AG04450 (cell line): ENCODE results near the gene SPATC1L. TPM values are rescaled to one million over a fixed set of nuclear protein-coding genes. Genes with fewer than 3 reads are reported as not detected.
"Not testable (repeated sequence)": the region's sequence is repeated elsewhere in the genome, so short reads cannot be mapped to it uniquely, and the experiment has no call there.

Source experiments
- CTCF ChIA-PET: fragments of 300-600, 350-600 bp; formaldehyde crosslinking; extraction: SDS; loops from one replicate; lab custom pipeline; 2022; ENCODE audit warnings: antibody characterized with exemption, inconsistent platforms; lab: Charles Lee
- POLR2A ChIA-PET: fragments of 350-600 bp; formaldehyde crosslinking; extraction: SDS; loops from one replicate; lab custom pipeline; 2021; ENCODE audit warnings: antibody characterized with exemption, inconsistent platforms; lab: Yijun Ruan, JAX
- DNase-seq: peaks from one replicate; pipeline ENCODE4 v3.0.0-alpha.2; 2011; ENCODE audit warnings: low read depth, low spot score
- H3K27ac ChIP-seq: one replicate; pipeline ENCODE4 v1.5.1; 2012; ENCODE audit warnings: low read depth, low read length, control low read depth
- H3K27me3 ChIP-seq: one replicate; pipeline ENCODE4 v1.6.0; 2012; ENCODE audit warnings: low read length; ENCODE audit not compliant: control insufficient read depth, insufficient read depth
- H3K4me3 ChIP-seq: 2 replicates; pipeline ENCODE4 v1.5.1; 2011; ENCODE audit warnings: mild to moderate bottlenecking, low read depth, low read length, control low read depth
- H3K9me3 ChIP-seq: 2 replicates; pipeline ENCODE4 v1.5.1; 2012; ENCODE audit warnings: low read length; ENCODE audit not compliant: control insufficient read depth, insufficient read depth
- CTCF ChIP-seq: IDR thresholded peaks from 2 replicates; pipeline ENCODE4 v1.5.1; 2011; ENCODE audit warnings: low read depth, low read length, control low read depth, inconsistent platforms
- polyA plus RNA-seq: library from polyadenylated mRNA; depleted of rRNA; stranded (reverse); fragments of >200 nt; gene quantifications from 2 replicates; pipeline ENCODE4 v1.2.3, GENCODE V29; 2011

Gene SPATC1L
- polyA plus RNA-seq, 1 experiment = 1.6 TPM

- CTCF ChIA-PET = no interaction called here
- H3K27ac ChIP-seq = no peak overlapping the region
- H3K4me3 ChIP-seq = no peak overlapping the region
- H3K9me3 ChIP-seq = no peaks in the 10 kb centered on the region
- H3K27me3 ChIP-seq = no peaks in the 10 kb centered on the region
- no peak for DNase-seq
- POLR2A ChIA-PET = no interaction called here
- no peak for TF ChIP-seq CTCF
Measured at GRCh38 chr21:46205166-46205565, 20.9 kb upstream of the SPATC1L start.

GRCh38 chr21:46203203-46203600 lies 18.9 kb upstream of the SPATC1L start:
- CTCF ChIA-PET = interaction anchor here (0.8 kb wide), 1 partner anchor 60 kb away, joined by 3 read pairs; no protein-coding TSS in a partner anchor

GRCh38 chr21:46202592-46203202 lies 18.4 kb upstream of the SPATC1L start:
- POLR2A ChIA-PET = no interaction called here
- Histone ChIP-seq H3K4me3 (no peak overlapping the region), H3K9me3 (no peaks in the 10 kb centered on the region), H3K27ac (no peak overlapping the region), H3K27me3 (no peaks in the 10 kb centered on the region)
- CTCF ChIA-PET = interaction anchor here (0.8 to 1.1 kb wide), 2 partner anchors 59 kb away, joined by 3 read pairs; no protein-coding TSS in a partner anchor
- DNase-seq = no peak
- no peak for TF ChIP-seq CTCF

More at GRCh38 chr21:46203203-46203600, 18.9 kb upstream of the SPATC1L start:
- H3K4me3 ChIP-seq = no peak overlapping the region
- DNase-seq = no peak
- no peak for TF ChIP-seq CTCF
- no peaks in the 10 kb centered on the region for H3K9me3 ChIP-seq
- POLR2A ChIA-PET = no interaction called here
- H3K27ac ChIP-seq = no peak overlapping the region
- no peaks in the 10 kb centered on the region for H3K27me3 ChIP-seq

- POLR2A ChIA-PET, DNase-seq, H3K9me3 ChIP-seq, H3K4me3 ChIP-seq, H3K27me3 ChIP-seq, H3K27ac ChIP-seq: not testable (repeated sequence)
- CTCF ChIA-PET = interaction anchor here (1.1 to 1.3 kb wide), 2 partner anchors 58 kb away, joined by 3 read pairs; no protein-coding TSS in a partner anchor
Measured at GRCh38 chr21:46200877-46201803, 16.9 kb upstream of the SPATC1L start.

GRCh38 chr21:46199436-46200373 lies 15.4 kb upstream of the SPATC1L start:
- H3K27ac ChIP-seq = no peak overlapping the region
- no peaks in the 10 kb centered on the region for H3K27me3 ChIP-seq
- no peak for DNase-seq
- no peak for TF ChIP-seq CTCF
- H3K4me3 ChIP-seq = no peak overlapping the region
- H3K9me3 ChIP-seq = no peaks in the 10 kb centered on the region
- ChIA-PET CTCF (interaction anchor here (1.0 to 1.6 kb wide), 3 partner anchors 46 to 229 kb away, joined by 3 to 6 read pairs (median 4); no protein-coding TSS in a partner anchor), POLR2A (interaction anchor here (0.5 to 0.7 kb wide), 2 partner anchors 25 to 65 kb away, joined by 3 to 8 read pairs; no protein-coding TSS in a partner anchor)
